Measurements from ENCODE around the gene ST7. TPM values are rescaled to one million over a fixed set of nuclear protein-coding genes. Genes with fewer than 3 reads are reported as not detected.
"Not testable (repeated sequence)": the region's sequence is repeated elsewhere in the genome, so short reads cannot be mapped to it uniquely, and the experiment has no call there.

The ST7 gene
- total and polyA plus RNA-seq, 7 experiments from 2014 or later, result 2.1 to 6.4 (median 4.1) TPM

DNA sequence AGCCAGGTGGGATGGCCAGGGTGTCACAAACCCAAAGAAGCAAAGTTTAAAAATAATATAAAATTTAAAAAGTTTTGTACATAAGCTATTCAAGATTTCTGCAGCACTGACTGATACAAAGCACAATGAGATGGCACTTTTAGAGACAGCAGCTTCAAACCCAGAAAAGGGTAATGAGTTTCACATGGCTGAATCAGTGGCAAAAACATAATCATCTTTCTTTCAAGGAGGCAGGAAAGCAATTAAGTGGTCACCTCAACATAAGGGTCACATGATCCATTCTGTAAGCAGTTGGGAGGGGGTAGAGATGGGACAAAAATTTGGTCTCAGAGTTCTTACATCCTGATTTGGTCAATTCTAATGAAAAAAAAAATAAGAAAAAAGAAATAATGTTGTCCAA, 17.9 kb downstream of the ST7 start:
- H3K4me1 ChIP-seq (ENCODE audit: control insufficient read depth in 2 of 2, insufficient read depth in 2 of 2, low read length in 2 of 2); intact Hi-C loops (cut with micrococcal nuclease); H3K27ac Mint-ChIP-seq; H3K9me3 ChIP-seq (ENCODE audit: control insufficient read depth in 2 of 3, low read length in 3 of 3); H3K4me1 Mint-ChIP-seq; DNase-seq; ATAC-seq; H3K9me3 Mint-ChIP-seq; H3K27me3 ChIP-seq (ENCODE audit: control insufficient read depth in 2 of 2, insufficient read depth in 2 of 2, low read length in 2 of 2); H3K4me3 ChIP-seq (ENCODE audit: low read length); POLR2A ChIA-PET; H3K4me3 Mint-ChIP-seq; H3K36me3 ChIP-seq (ENCODE audit: control insufficient read depth in 2 of 3, insufficient read depth in 3 of 3, low read length in 3 of 3); H3K27ac ChIP-seq (ENCODE audit: low read depth, low read length): not testable (repeated sequence)
- Mint-ChIP-seq H3K27me3 (peaks cover 0 to 13% (median 0%) of the 10 kb centered on the region in 5 donors), H3K36me3 (peaks cover 0 to 16% (median 4%) of the 10 kb centered on the region in 5 donors)
- CTCF ChIA-PET, result interaction anchor here (0.6 to 2.2 kb wide), 2 partner anchors 17 to 156 kb away, joined by 3 to 6 read pairs; no protein-coding TSS in a partner anchor

DNA sequence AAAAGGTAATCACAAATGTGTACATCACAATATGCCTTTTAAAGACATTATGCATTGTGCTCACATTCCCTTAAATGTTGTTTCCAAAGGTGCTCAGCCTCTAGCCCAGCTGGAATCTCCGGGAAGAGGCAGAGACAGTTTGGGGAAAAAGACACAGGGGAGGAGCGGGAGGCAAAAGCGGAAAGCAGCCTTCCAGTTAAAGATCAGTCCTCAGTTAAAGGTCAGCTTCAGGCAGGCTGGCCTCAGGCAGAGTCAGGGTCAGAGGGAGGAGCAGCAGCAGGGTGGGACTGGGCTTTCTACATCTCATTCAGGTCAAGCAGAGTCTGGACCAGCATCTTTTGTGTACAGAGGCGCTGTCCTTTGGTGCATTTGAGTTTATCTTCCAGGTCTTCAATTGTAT, 18.6 kb downstream of the ST7 start:
- H3K27me3 ChIP-seq (ENCODE audit: control insufficient read depth in 2 of 2, insufficient read depth in 2 of 2, low read length in 2 of 2), result no peaks in the 10 kb centered on the region
- H3K4me3 ChIP-seq (ENCODE audit: low read length), result no peak overlapping the region
- no peaks in the 10 kb centered on the region for H3K36me3 ChIP-seq (ENCODE audit: control insufficient read depth in 2 of 3, insufficient read depth in 3 of 3, low read length in 3 of 3)
- intact Hi-C loops (cut with micrococcal nuclease), result no loop called here
- DNase-seq, result no peak
- H3K4me3 Mint-ChIP-seq, result no peak overlapping the region
- H3K9me3 ChIP-seq (ENCODE audit: control insufficient read depth in 2 of 3, low read length in 3 of 3), result no peaks in the 10 kb centered on the region
- peaks cover 0 to 17% (median 4%) of the 10 kb centered on the region in 5 donors for H3K36me3 Mint-ChIP-seq
- no peaks in the 10 kb centered on the region for H3K4me1 ChIP-seq (ENCODE audit: control insufficient read depth in 2 of 2, insufficient read depth in 2 of 2, low read length in 2 of 2)
- H3K9me3 Mint-ChIP-seq, result no peaks in the 10 kb centered on the region
- POLR2A ChIA-PET, result no interaction called here
- H3K27me3 Mint-ChIP-seq, result peaks cover 0 to 10% (median 0%) of the 10 kb centered on the region in 5 donors
- peaks cover 0 to 6% (median 0%) of the 10 kb centered on the region in 7 donors for H3K4me1 Mint-ChIP-seq
- H3K27ac ChIP-seq (ENCODE audit: low read depth, low read length), result no peak overlapping the region
- CTCF ChIA-PET, result no interaction called here
- no peak overlapping the region for H3K27ac Mint-ChIP-seq
- no peak for ATAC-seq

DNA sequence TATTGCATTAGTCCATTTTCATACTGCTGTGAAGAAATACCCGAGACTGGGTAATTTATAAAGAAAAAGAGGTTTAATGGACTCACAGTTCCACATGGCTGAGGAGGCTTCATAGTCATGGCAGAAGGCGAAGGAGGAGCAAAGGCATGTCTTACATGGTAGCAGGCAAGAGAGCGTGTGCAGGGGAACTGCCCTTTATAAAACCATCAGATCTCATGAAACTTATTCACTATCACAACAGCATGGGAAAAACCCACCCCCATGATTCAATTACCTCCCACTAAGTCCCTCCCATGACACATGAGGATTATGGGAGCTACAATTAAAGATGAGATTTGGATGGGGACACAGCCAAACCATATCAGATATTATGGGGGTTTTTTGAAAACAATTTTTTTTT, 21.7 kb downstream of the ST7 start:
- intact Hi-C loops (cut with micrococcal nuclease); ATAC-seq; H3K27ac ChIP-seq (ENCODE audit: low read depth, low read length); H3K9me3 ChIP-seq (ENCODE audit: control insufficient read depth in 2 of 3, low read length in 3 of 3); H3K27me3 ChIP-seq (ENCODE audit: control insufficient read depth in 2 of 2, insufficient read depth in 2 of 2, low read length in 2 of 2); H3K4me1 Mint-ChIP-seq; H3K36me3 ChIP-seq (ENCODE audit: control insufficient read depth in 2 of 3, insufficient read depth in 3 of 3, low read length in 3 of 3); H3K9me3 Mint-ChIP-seq; H3K27ac Mint-ChIP-seq; CTCF ChIA-PET; DNase-seq; H3K27me3 Mint-ChIP-seq; H3K4me3 Mint-ChIP-seq; H3K4me3 ChIP-seq (ENCODE audit: low read length); POLR2A ChIA-PET; H3K4me1 ChIP-seq (ENCODE audit: control insufficient read depth in 2 of 2, insufficient read depth in 2 of 2, low read length in 2 of 2): not testable (repeated sequence)
- peaks cover 0 to 16% (median 4%) of the 10 kb centered on the region in 5 donors for H3K36me3 Mint-ChIP-seq

DNA sequence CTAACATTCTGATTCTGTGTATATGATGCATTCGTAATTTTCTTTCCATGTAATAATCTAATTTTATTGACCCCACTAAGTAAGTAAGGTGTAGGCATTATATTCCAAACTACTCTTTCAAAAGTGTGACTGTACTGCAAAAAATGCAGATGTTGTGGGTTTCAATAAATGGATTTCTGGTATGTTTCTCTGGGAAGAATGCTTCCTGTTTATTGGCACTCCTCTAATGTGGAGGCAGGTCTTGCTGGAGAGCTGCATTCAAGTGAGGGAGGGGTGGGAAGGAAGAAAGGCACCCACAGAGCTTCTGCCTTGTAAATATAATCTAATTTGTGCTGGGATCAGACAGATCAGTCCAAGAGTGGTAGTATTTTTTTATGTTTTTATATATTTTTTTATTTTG, 23.9 kb downstream of the ST7 start:
- Mint-ChIP-seq H3K36me3 (peaks cover 0 to 16% (median 4%) of the 10 kb centered on the region in 5 donors), H3K4me3 (no peak overlapping the region), H3K27me3 (no peaks in the 10 kb centered on the region), H3K4me1 (peaks cover 0 to 4% (median 0%) of the 10 kb centered on the region in 7 donors), H3K27ac (peak overlapping the region in 1 of 9 donors; percentile 73), H3K9me3 (no peaks in the 10 kb centered on the region)
- DNase-seq (no peak), ATAC-seq (no peak)
- ChIA-PET POLR2A (no interaction called here), CTCF (no interaction called here)
- no peaks in the 10 kb centered on the region for H3K27me3 ChIP-seq (ENCODE audit: control insufficient read depth in 2 of 2, insufficient read depth in 2 of 2, low read length in 2 of 2)
- H3K4me3 ChIP-seq (ENCODE audit: low read length), result no peak overlapping the region
- H3K36me3 ChIP-seq (ENCODE audit: control insufficient read depth in 2 of 3, insufficient read depth in 3 of 3, low read length in 3 of 3), result no peaks in the 10 kb centered on the region
- H3K9me3 ChIP-seq (ENCODE audit: control insufficient read depth in 2 of 3, low read length in 3 of 3), result no peaks in the 10 kb centered on the region
- H3K27ac ChIP-seq (ENCODE audit: low read depth, low read length), result no peak overlapping the region
- no peaks in the 10 kb centered on the region for H3K4me1 ChIP-seq (ENCODE audit: control insufficient read depth in 2 of 2, insufficient read depth in 2 of 2, low read length in 2 of 2)
- intact Hi-C loops (cut with micrococcal nuclease), result no loop called here

DNA sequence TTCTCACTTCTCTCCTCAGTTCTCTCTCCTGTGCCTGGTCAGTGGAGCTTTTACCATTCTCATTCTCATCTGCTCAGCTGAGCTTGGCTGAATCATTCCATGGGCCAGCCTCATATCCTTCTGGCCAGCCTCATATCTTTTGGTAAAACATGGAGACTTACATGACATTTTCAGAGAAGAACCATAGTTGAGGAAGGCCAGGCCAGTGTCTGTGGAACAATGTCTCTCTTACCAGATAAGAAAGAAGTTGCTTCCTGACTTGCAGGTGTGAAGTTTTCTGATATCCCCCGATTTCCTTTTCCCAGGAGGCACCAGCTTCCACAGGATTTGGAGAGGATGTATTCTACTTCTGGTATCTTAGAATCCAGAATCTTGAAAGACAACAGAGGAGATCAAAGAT, 24.7 kb downstream of the ST7 start:
- Histone ChIP-seq H3K27ac (ENCODE audit: low read depth, low read length) (no peak overlapping the region), H3K4me3 (ENCODE audit: low read length) (no peak overlapping the region), H3K27me3 (ENCODE audit: control insufficient read depth in 2 of 2, insufficient read depth in 2 of 2, low read length in 2 of 2) (no peaks in the 10 kb centered on the region), H3K4me1 (ENCODE audit: control insufficient read depth in 2 of 2, insufficient read depth in 2 of 2, low read length in 2 of 2) (no peaks in the 10 kb centered on the region), H3K9me3 (ENCODE audit: control insufficient read depth in 2 of 3, low read length in 3 of 3) (no peaks in the 10 kb centered on the region), H3K36me3 (ENCODE audit: control insufficient read depth in 2 of 3, insufficient read depth in 3 of 3, low read length in 3 of 3) (no peaks in the 10 kb centered on the region)
- H3K4me1 Mint-ChIP-seq, result peaks cover 0 to 4% (median 0%) of the 10 kb centered on the region in 7 donors
- H3K27me3 Mint-ChIP-seq, result no peaks in the 10 kb centered on the region
- CTCF ChIA-PET, result no interaction called here
- DNase-seq (no peak), ATAC-seq (no peak)
- H3K36me3 Mint-ChIP-seq, result peaks cover 0 to 13% (median 4%) of the 10 kb centered on the region in 5 donors
- POLR2A ChIA-PET, result no interaction called here
- no peak overlapping the region for H3K27ac Mint-ChIP-seq
- intact Hi-C loops (cut with micrococcal nuclease), result no loop called here
- no peak overlapping the region for H3K4me3 Mint-ChIP-seq
- H3K9me3 Mint-ChIP-seq, result no peaks in the 10 kb centered on the region

DNA sequence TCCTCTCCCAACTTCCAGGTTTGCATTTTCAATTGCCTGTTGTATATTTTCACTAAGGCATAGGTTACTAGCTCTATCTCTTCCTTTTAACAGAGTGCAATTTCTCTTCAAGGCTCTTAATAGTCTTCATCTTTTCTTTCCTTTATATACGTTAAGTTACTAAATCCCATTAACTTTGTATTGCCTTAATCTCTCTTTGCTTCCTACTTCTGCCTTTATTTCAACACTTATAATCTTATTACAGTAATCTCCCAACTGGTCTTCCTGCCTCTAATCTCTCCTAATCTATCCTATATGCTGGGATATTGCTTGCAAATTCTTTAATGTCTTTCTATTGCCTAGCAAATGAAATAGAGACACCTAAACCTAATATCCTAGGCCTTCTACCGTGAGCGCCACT, 26.1 kb downstream of the ST7 start:
- intact Hi-C loops (cut with micrococcal nuclease), result no loop called here
- H3K4me1 ChIP-seq (ENCODE audit: control insufficient read depth in 2 of 2, insufficient read depth in 2 of 2, low read length in 2 of 2), result no peaks in the 10 kb centered on the region

DNA sequence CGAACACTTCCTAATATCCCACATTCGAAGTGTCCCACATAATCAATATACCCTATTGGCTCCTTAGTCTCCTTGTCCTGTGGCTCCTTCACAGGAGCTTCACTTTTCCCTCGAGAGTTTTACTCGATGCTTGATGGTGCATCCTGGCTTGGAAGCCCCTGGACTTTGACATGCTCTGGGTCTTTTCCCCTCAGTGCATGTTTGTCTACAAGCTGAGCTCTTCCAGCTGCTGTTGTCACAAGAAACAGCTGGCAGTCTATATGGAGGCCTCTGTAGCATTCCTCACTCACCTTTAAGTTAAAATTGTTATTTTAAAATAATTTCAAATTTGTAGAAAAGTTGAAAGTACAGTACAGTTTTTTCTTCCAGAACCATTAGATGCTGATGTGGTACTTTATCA, 27.1 kb downstream of the ST7 start:
- ATAC-seq, result no peak
- Mint-ChIP-seq H3K36me3 (peaks cover 0 to 4% (median 0%) of the 10 kb centered on the region in 5 donors), H3K27me3 (no peaks in the 10 kb centered on the region), H3K9me3 (peaks cover 0 to 2% (median 0%) of the 10 kb centered on the region in 11 donors), H3K4me1 (peaks cover 0 to 5% (median 0%) of the 10 kb centered on the region in 7 donors), H3K4me3 (no peak overlapping the region), H3K27ac (no peak overlapping the region)
- no peak for DNase-seq
- no peaks in the 10 kb centered on the region for H3K27me3 ChIP-seq (ENCODE audit: control insufficient read depth in 2 of 2, insufficient read depth in 2 of 2, low read length in 2 of 2)
- no peaks in the 10 kb centered on the region for H3K4me1 ChIP-seq (ENCODE audit: control insufficient read depth in 2 of 2, insufficient read depth in 2 of 2, low read length in 2 of 2)
- H3K4me3 ChIP-seq (ENCODE audit: low read length), result no peak overlapping the region
- no peaks in the 10 kb centered on the region for H3K36me3 ChIP-seq (ENCODE audit: control insufficient read depth in 2 of 3, insufficient read depth in 3 of 3, low read length in 3 of 3)
- intact Hi-C loops (cut with micrococcal nuclease), result no loop called here
- no peaks in the 10 kb centered on the region for H3K9me3 ChIP-seq (ENCODE audit: control insufficient read depth in 2 of 3, low read length in 3 of 3)
- CTCF ChIA-PET, result no interaction called here
- POLR2A ChIA-PET, result no interaction called here
- no peak overlapping the region for H3K27ac ChIP-seq (ENCODE audit: low read depth, low read length)

More for the DNA sequence above, 26.1 kb downstream of the ST7 start:
- Mint-ChIP-seq H3K27ac (no peak overlapping the region), H3K36me3 (peaks cover 0 to 4% (median 3%) of the 10 kb centered on the region in 5 donors), H3K27me3 (no peaks in the 10 kb centered on the region), H3K4me1 (peaks cover 0 to 4% (median 0%) of the 10 kb centered on the region in 7 donors), H3K9me3 (peaks cover 0 to 2% (median 0%) of the 10 kb centered on the region in 11 donors), H3K4me3 (no peak overlapping the region)
- H3K9me3 ChIP-seq (ENCODE audit: control insufficient read depth in 2 of 3, low read length in 3 of 3), result no peaks in the 10 kb centered on the region
- no peak for ATAC-seq
- H3K27ac ChIP-seq (ENCODE audit: low read depth, low read length), result no peak overlapping the region
- H3K27me3 ChIP-seq (ENCODE audit: control insufficient read depth in 2 of 2, insufficient read depth in 2 of 2, low read length in 2 of 2), result no peaks in the 10 kb centered on the region
- POLR2A ChIA-PET, result no interaction called here
- H3K36me3 ChIP-seq (ENCODE audit: control insufficient read depth in 2 of 3, insufficient read depth in 3 of 3, low read length in 3 of 3), result no peaks in the 10 kb centered on the region
- CTCF ChIA-PET, result interaction anchor here (1.0 kb wide), 1 partner anchor 9 kb away, joined by 3 read pairs; no protein-coding TSS in a partner anchor
- no peak for DNase-seq
- H3K4me3 ChIP-seq (ENCODE audit: low read length), result no peak overlapping the region

All from naive thymus-derived CD4-positive, alpha-beta T cell (primary cell).